ENCODE data around the gene THSD8. TPM values are rescaled to one million over a fixed set of nuclear protein-coding genes. Genes with fewer than 3 reads are reported as not detected.

THSD8 gene
- total RNA-seq, result 0.20 TPM in 1 of 2 replicates, not detected in the other

- peak; percentile 64 to 86 for DNase-seq (ENCODE audit: low read depth in 2 of 2)
Observed at GRCh38 chr19:12801466-12802266, at the start of gene THSD8, which contains the start of gene PRDX2. TSS of gene THSD8 (plus strand) at chr19:12802069. CDS start at chr19:12802072, 3 bp downstream. TSS of gene PRDX2 (minus strand) at chr19:12801800. CDS start at chr19:12801261, 539 bp downstream.

GRCh38 chr19:12754465-12755196 lies 47.2 kb upstream of the THSD8 start:
- no peak for DNase-seq (ENCODE audit: low read depth in 2 of 2)

GRCh38 chr19:12756150-12756883 lies 45.6 kb upstream of the THSD8 start:
- DNase-seq (ENCODE audit: low read depth in 2 of 2), result no peak

DNA sequence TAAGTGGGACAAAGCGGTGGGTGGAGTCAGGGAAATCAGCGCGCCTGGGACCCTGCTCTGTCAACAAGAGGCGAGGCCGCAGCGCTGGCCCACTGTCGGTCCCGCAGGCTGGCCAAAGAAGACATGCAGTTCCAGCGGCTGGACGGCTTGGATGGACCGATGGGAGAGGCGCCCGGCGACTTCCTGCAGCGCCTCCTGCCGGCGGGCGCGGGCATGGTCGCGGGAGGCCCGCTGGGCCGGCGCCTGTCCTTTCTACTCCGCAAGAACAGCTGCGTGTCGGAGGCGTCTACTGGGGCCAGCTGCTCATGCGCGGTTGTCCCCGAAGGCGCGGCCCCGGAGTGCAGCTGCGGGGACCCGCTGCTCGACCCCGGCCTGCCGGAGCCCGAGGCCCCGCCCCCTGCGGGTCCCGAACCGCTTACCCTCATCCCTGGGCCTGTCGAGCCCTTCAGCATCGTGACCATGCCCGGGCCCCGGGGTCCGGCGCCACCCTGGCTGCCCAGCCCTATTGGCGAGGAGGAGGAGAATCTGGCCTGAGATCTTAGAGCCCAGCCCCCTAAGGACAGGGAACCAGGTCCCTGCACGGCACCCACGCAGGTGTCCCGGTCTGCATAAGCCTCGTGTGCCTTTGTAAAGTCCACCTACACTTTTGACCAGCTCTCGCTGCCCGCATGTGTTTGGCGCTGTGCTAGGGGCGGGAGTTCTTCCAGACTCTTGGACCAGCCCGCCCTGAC lies 44.2 kb upstream of the THSD8 start:
- peak; percentile 78 to 82 for DNase-seq (ENCODE audit: low read depth in 2 of 2)

DNA sequence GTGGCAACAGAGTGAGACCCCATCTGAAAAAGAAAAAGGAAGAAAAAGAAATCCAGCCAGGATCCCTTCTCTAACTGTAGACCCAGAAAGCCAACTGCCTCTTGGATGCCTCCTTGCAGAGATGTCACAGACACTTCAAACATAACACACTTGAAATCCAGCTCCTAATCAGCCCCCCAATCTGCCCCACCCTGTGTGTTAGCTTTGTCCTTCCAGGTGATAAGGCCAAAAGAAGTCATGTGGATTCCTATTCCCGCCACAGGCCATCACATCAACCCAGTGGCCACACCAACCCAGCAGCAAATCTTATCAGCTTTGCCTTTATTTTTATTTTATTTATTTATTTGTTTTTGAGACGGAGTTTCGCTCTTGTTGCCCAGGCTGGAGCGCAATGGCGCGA lies 42.2 kb upstream of the THSD8 start:
- no peak for DNase-seq (ENCODE audit: low read depth in 2 of 2)

DNA sequence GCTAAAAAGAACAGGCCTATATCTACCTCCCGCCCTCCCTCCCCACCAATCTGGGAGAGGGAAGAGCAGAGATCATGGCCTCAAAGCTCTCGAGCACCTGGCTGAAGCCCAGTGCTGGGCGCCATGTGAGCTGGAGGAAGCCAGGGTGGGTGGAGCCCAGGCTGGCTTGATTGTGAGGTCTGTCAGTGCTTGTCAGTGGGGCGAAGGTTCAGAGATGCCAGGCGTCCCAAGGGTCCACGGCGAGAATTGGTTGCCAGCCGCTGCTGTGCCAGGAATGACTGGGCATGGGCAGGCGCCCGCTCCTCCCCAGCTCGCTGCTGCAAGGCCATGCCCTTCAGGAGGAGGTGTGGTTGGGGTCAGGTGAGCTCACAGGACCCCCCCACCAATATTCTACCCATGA lies 38.8 kb upstream of the THSD8 start:
- DNase-seq (ENCODE audit: low read depth in 2 of 2), result no peak

DNA sequence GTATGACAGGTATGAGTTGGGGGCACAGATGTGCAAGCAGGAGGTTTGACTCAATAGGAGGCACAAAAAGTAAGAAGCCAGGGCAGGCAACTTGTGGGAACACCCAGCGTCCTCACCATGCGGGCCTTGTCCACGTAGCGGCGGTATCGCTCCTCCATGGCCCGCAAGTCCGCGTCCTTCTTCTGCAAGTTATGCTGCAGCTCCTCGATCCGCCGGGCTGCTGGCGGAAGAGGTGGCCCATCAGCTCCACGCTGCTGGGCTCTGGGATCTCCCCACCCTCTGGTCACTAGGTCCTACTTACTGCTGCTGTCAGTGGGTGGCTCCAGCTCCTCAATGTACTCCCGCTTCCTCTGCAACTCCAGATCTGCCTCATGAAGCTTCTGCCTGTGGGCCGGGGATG lies 37.2 kb upstream of the THSD8 start:
- DNase-seq (ENCODE audit: low read depth in 2 of 2), result no peak

- peak; percentile 87 to 89 for DNase-seq (ENCODE audit: low read depth in 2 of 2)
Observed at GRCh38 chr19:12766051-12766521, 35.8 kb upstream of the THSD8 start.

- DNase-seq (ENCODE audit: low read depth in 2 of 2), result no peak
Observed at GRCh38 chr19:12767150-12767549, 34.7 kb upstream of the THSD8 start.

DNA sequence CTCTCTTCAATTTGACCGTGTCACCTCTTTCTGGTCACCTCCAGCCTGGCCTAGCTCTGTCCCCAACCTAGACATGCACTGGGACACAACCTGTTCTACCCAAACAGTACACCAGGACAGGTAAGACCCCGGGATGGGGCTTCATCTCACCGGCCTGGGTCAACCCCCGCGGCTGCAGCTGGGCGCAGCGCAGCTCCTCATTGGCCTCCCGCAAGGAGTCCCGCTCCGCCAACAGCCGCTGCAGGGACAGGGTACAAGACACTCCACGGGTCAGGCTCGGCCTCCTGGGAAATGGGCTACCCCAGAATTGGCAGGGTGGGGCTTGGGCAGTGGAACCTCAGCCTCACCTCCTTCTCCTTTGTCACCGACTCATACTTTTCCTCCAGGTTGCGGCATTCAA lies 34.2 kb upstream of the THSD8 start:
- DNase-seq (ENCODE audit: low read depth in 2 of 2), result no peak

- DNase-seq (ENCODE audit: low read depth in 2 of 2), result peak in 1 of 2 donors; percentile 36
Observed at GRCh38 chr19:12769689-12770088, 32.2 kb upstream of the THSD8 start.

- DNase-seq (ENCODE audit: low read depth in 2 of 2), result no peak
Observed at GRCh38 chr19:12770922-12771321, 30.9 kb upstream of the THSD8 start.

DNA sequence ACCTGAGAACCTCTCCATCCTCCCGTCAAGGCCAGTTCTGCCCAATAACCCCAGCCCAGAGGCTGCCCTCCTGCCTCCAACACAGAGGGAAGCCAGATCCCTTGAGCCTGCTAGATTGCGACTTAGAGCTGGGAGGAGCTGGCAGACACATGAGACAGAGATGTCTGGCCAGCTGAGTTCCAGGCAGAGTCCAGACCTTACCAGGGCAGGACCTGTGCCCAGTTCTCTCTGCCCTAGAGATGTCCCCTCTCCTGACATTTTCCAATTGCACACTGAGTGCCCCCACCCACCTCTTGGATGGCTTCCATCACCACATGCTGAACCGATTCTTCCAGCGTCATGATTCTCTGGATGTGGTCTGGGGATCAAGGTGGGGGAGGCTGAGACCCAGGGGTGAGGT lies 29.5 kb upstream of the THSD8 start:
- no peak for DNase-seq (ENCODE audit: low read depth in 2 of 2)

- DNase-seq (ENCODE audit: low read depth in 2 of 2), result no peak
Observed at GRCh38 chr19:12773571-12773970, 28.3 kb upstream of the THSD8 start.

- no peak for DNase-seq (ENCODE audit: low read depth in 2 of 2)
Observed at GRCh38 chr19:12774588-12775555, 27.0 kb upstream of the THSD8 start, which contains the start of gene HOOK2. TSS of gene HOOK2 (minus strand) at chr19:12775552. CDS start at chr19:12775449, 103 bp downstream.

GRCh38 chr19:12777217-12778016 lies 24.5 kb upstream of the THSD8 start:
- peak; percentile 86 to 87 for DNase-seq (ENCODE audit: low read depth in 2 of 2)

- DNase-seq (ENCODE audit: low read depth in 2 of 2), result peak; percentile 88 to 91
Observed at GRCh38 chr19:12778017-12778904, 23.6 kb upstream of the THSD8 start.

- DNase-seq (ENCODE audit: low read depth in 2 of 2), result no peak
Observed at GRCh38 chr19:12778905-12779161, 23.0 kb upstream of the THSD8 start.
